Suprapubic skin (tissue), 4 donors: ENCODE results near the gene DNPH1.

Experiments
- CTCF ChIP-seq, 2 donors: fragments of 200-600 bp in 1 of 2; fragments of 450-650 bp in 1 of 2; sonication (generic) in 1 of 2; IDR thresholded peaks; one replicate each; pipeline ENCODE4 v1.5.1; 2016 to 2019; ENCODE audit warnings: antibody characterized with exemption in 2 of 2, mild to moderate bottlenecking in 1 of 2, moderate library complexity in 1 of 2
- EP300 ChIP-seq: sonication (generic); formaldehyde crosslinking; IDR thresholded peaks from one replicate; pipeline ENCODE4 v1.6.1; 2017; ENCODE audit warnings: antibody characterized with exemption
- POLR2A ChIP-seq, 2 donors: fragments of 450-650 bp; IDR thresholded peaks; one replicate each; pipeline ENCODE4 v1.6.1; 2017; ENCODE audit warnings: antibody characterized with exemption in 2 of 2, mild to moderate bottlenecking in 2 of 2, moderate library complexity in 2 of 2
- POLR2AphosphoS5 ChIP-seq, 3 donors: sonication (generic); formaldehyde crosslinking; IDR thresholded peaks; one replicate each; pipeline ENCODE4 v1.6.1; 2017; ENCODE audit warnings: antibody characterized with exemption in 3 of 3

- TF ChIP-seq CTCF (IDR thresholded peaks at IDR 0.05) (no peak), POLR2A (IDR thresholded peaks at IDR 0.05) (no peak), POLR2AphosphoS5 (IDR thresholded peaks at IDR 0.05) (no peak), EP300 (no peak)
Measured at GRCh38 chr6:43187821-43188220, 41.5 kb downstream of the DNPH1 start.
